Heart left ventricle (tissue), 13 donors: ENCODE measurements around the gene PLCB4.
"Not testable (repeated sequence)": the region's sequence is repeated elsewhere in the genome, so short reads cannot be mapped to it uniquely, and the experiment has no call there.

Source experiments
- CTCF ChIP-seq, 12 donors: fragments of 200-600 bp; sonication (generic) in 4 of 12; IDR thresholded peaks; one replicate each; pipeline versions ENCODE4 v1.5.0 to v1.8.0; 2018 to 2022; ENCODE audit warnings: antibody characterized with exemption in 12 of 12, mild to moderate bottlenecking in 5 of 12
- POLR2A ChIP-seq, 2 donors: fragments of 450-650 bp; IDR thresholded peaks; one replicate each; pipeline ENCODE4 v1.6.1; 2017; ENCODE audit warnings: antibody characterized with exemption in 2 of 2, mild to moderate bottlenecking in 2 of 2, moderate library complexity in 2 of 2
- donor health status: ischemic (EF 13 %, LVEDD 7.1; RV severe dilation, severe dysfunction).
- donor health status: DM: no; HTN: yes; CAD: no.
- donor health status: DM: no; HTN: no; CAD: no.
- donor health status: ischemic (EF 25% LVEDD 6.9; RV normal size, moderate dysfunction).
- donor health status: ischemic (EF 25% LVEDD 5.7; RV mildly dilated, moderate dysfunction).
- donor health status: ischemic (EF 35%, LVEDD 5.7; RV mildly dilated, moderate dysfunction).
- donor health status: nonischemic (EF 11% LVEDD 7.7; RV severe dilation, severe dysfunction).
- donor health status: DM: yes; HTN: yes; CAD: no.
- donor health status: PGD.
- donor health status: ischemic (EF 29% LVEDD 5.4; RV normal size, mild dysfunction).
- donor health status: nonischemic (EF 23%, LVEDD 6.1; RV moderate dilation, normal function).

GRCh38 chr20:9047928-9048327, 21.0 kb upstream of the PLCB4 start:
- TF ChIP-seq CTCF, POLR2A (IDR thresholded peaks at IDR 0.05): not testable (repeated sequence)
